ENCODE data around the gene SELENOO. TPM values are rescaled to one million over a fixed set of nuclear protein-coding genes. Genes with fewer than 3 reads are reported as not detected.

SELENOO gene
- total RNA-seq, 1 experiment from 2014 or later = 27.0 TPM

DNA sequence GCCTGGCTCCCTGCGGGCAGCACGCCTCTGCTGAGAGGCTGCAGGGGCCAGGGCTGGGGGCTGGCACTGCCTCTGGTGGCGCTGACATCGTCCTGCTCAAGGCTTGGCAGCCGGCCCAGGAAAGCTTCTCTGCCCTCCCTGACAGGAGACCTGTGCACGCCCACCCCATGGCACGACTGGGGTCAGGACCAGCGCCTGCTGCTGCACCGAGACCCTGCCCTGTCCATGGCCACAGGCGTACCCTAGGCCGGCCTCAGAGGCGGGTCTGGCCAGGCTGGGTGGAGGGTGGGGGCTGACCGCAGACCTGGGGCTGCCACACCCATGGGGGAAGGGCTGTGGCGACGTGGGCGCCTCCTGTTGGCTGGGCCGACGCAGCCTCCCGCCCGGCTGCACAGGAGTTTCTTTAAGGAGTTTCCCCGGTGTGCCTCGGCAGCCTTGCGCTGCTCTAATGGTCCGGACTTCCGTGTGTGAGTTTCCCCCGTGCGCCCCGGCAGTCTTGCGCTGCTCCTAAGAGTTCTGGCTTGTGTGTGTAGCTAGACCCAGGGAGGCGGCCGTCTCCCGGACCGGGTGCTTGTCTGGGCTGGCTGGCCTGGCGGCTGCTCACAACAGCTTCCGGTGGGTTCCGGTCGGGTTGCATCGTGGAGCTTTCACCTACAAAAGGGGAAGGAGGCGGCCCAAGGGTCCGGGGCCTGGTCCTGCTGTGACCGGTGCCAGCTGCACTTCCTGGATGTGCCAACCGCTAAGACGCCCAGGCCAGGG is 10.4 kb upstream of the SELENOO start (continued):
- no peak for TF ChIP-seq RELA (CRISPR knock-in tag; IDR thresholded peaks at IDR 0.05; ENCODE audit: borderline replicate concordance)
- TF ChIP-seq, protein P1, sequence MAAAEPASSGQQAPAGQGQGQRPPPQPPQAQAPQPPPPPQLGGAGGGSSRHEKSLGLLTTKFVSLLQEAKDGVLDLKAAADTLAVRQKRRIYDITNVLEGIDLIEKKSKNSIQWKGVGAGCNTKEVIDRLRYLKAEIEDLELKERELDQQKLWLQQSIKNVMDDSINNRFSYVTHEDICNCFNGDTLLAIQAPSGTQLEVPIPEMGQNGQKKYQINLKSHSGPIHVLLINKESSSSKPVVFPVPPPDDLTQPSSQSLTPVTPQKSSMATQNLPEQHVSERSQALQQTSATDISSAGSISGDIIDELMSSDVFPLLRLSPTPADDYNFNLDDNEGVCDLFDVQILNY (CRISPR knock-in tag; IDR thresholded peaks at IDR 0.05) = no peak
- TF ChIP-seq, protein P2, sequence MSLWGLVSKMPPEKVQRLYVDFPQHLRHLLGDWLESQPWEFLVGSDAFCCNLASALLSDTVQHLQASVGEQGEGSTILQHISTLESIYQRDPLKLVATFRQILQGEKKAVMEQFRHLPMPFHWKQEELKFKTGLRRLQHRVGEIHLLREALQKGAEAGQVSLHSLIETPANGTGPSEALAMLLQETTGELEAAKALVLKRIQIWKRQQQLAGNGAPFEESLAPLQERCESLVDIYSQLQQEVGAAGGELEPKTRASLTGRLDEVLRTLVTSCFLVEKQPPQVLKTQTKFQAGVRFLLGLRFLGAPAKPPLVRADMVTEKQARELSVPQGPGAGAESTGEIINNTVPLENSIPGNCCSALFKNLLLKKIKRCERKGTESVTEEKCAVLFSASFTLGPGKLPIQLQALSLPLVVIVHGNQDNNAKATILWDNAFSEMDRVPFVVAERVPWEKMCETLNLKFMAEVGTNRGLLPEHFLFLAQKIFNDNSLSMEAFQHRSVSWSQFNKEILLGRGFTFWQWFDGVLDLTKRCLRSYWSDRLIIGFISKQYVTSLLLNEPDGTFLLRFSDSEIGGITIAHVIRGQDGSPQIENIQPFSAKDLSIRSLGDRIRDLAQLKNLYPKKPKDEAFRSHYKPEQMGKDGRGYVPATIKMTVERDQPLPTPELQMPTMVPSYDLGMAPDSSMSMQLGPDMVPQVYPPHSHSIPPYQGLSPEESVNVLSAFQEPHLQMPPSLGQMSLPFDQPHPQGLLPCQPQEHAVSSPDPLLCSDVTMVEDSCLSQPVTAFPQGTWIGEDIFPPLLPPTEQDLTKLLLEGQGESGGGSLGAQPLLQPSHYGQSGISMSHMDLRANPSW (CRISPR knock-in tag; conservative IDR thresholded peaks at IDR 0.05; ENCODE audit: low read depth) = no peak
- TF ChIP-seq MXD4 (CRISPR knock-in tag; IDR thresholded peaks at IDR 0.05; ENCODE audit: borderline replicate concordance) = no peak
- TF ChIP-seq ZNF121 (CRISPR knock-in tag; IDR thresholded peaks at IDR 0.05) = 0 out of 2 replicates have a peak, but pooled peaks have one; percentile 30
- no peak for TF ChIP-seq SMAD3 (CRISPR knock-in tag; IDR thresholded peaks at IDR 0.05; ENCODE audit: borderline replicate concordance)
- TF ChIP-seq, protein P3, sequence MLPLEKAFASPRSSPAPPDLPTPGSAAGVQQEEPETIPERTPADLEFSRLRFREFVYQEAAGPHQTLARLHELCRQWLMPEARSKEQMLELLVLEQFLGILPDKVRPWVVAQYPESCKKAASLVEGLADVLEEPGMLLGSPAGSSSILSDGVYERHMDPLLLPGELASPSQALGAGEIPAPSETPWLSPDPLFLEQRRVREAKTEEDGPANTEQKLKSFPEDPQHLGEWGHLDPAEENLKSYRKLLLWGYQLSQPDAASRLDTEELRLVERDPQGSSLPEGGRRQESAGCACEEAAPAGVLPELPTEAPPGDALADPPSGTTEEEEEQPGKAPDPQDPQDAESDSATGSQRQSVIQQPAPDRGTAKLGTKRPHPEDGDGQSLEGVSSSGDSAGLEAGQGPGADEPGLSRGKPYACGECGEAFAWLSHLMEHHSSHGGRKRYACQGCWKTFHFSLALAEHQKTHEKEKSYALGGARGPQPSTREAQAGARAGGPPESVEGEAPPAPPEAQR (CRISPR knock-in tag; IDR thresholded peaks at IDR 0.05) = no peak
- TF ChIP-seq CREM (CRISPR knock-in tag; IDR thresholded peaks at IDR 0.05) = no peak
- TF ChIP-seq MYBL2 (CRISPR knock-in tag; IDR thresholded peaks at IDR 0.05) = no peak
- peak; percentile 66 for TF ChIP-seq SP1 (CRISPR knock-in tag; conservative IDR thresholded peaks at IDR 0.05)
- TF ChIP-seq TCF7 (CRISPR knock-in tag; IDR thresholded peaks at IDR 0.05; ENCODE audit: low read depth) = no peak

DNA sequence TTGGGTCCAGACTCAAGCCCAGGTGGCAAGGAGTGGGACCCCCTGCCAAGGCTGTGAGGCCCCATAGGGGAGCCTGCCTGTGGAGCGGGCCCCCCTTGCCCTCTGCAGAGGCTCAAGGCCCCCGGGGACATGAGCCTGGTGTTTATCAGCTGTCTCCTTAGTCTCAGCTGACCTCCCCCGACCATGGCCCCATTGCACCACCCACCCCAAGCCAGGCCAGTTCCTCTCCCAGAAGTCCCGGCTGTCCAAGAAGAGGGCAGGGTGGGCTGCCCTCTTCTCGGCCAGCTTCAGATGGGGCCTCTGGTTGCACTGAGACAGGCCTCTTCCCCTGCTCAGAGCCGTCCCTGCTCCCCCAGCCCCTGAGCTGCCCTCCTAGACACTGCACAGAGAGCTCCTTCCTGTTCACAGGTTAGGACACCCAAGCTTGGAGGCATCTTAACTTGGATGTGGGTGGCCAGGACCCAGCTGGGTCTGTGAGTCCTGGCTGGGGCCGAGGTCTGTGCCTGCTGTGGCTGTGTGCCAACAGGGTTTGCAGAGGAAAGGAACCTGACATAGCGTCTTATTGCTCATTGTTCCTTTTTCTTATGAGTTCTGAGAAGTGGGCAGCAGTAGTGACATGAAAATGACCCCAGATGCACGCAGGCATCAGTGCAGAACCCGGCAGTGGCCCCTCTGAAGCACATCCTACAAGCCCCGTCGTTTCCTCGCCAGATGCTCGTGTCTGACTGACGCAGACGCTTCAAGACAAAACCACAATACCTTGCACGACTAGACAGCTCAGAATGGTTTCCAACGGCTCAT is 9.7 kb upstream of the SELENOO start:
- TF ChIP-seq HMGA2 (CRISPR knock-in tag; IDR thresholded peaks at IDR 0.05) (no peak), ZNF416 (CRISPR knock-in tag; IDR thresholded peaks at IDR 0.05) (no peak), ZNF317 (CRISPR knock-in tag; IDR thresholded peaks at IDR 0.05; ENCODE audit: borderline replicate concordance, low read depth) (no peak)
- CTCF ChIA-PET = interaction anchor here (1.1 to 2.3 kb wide), 8 partner anchors 10 to 49 kb away, joined by 3 to 14 read pairs (median 4); no protein-coding TSS in a partner anchor
- POLR2A ChIA-PET = no interaction called here

DNA sequence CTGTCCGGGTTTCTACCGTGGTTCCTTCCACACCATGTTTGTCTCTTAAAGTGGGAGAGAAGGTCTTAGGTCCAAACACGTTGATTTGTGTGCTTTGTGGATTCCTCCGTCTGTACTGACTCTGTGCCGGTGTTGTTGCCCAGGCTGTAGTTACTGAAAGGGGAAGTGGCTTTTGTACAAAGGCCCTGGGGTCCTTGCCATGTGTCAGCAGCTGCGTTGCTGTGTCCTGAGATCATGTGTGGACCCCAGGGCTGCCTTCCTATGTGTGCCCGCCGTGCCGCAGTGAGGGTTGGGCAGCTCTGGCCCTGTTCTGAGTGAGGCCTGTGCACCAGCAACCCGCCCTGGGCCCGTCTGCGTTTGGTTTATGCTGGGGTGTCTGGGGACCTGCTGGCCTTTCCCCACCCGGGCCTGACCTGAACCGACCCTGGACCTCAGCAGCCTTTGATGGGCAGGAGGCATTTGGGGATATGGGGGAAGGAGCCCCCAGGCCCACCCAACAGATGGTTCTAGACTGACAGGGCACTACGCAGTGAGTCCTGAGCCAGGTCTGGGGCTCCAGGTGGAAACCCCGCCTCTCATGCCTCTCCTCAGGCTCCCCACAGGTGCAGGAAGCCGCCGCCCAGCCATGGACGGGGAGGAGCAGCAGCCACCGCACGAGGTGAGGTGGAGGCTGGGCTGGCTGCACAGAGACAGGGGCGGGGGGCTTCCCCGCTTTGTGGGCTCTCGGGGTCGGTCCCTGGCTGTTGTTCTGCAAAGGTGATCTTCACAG is 8.2 kb upstream of the SELENOO start:
- peak overlapping the region; percentile 60; the same call in 1 of the 2 replicates for H3K27ac Mint-ChIP-seq
- TF ChIP-seq, protein P4, sequence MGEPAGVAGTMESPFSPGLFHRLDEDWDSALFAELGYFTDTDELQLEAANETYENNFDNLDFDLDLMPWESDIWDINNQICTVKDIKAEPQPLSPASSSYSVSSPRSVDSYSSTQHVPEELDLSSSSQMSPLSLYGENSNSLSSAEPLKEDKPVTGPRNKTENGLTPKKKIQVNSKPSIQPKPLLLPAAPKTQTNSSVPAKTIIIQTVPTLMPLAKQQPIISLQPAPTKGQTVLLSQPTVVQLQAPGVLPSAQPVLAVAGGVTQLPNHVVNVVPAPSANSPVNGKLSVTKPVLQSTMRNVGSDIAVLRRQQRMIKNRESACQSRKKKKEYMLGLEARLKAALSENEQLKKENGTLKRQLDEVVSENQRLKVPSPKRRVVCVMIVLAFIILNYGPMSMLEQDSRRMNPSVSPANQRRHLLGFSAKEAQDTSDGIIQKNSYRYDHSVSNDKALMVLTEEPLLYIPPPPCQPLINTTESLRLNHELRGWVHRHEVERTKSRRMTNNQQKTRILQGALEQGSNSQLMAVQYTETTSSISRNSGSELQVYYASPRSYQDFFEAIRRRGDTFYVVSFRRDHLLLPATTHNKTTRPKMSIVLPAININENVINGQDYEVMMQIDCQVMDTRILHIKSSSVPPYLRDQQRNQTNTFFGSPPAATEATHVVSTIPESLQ (CRISPR knock-in tag; IDR thresholded peaks at IDR 0.05) = no peak
- TF ChIP-seq NR2C2 (CRISPR knock-in tag; IDR thresholded peaks at IDR 0.05) (no peak), TEAD4 (CRISPR knock-in tag; IDR thresholded peaks at IDR 0.05) (no peak), MXD4 (CRISPR knock-in tag; IDR thresholded peaks at IDR 0.05; ENCODE audit: borderline replicate concordance) (no peak), RELA (CRISPR knock-in tag; IDR thresholded peaks at IDR 0.05; ENCODE audit: borderline replicate concordance) (no peak)
- TF ChIP-seq, protein P5, sequence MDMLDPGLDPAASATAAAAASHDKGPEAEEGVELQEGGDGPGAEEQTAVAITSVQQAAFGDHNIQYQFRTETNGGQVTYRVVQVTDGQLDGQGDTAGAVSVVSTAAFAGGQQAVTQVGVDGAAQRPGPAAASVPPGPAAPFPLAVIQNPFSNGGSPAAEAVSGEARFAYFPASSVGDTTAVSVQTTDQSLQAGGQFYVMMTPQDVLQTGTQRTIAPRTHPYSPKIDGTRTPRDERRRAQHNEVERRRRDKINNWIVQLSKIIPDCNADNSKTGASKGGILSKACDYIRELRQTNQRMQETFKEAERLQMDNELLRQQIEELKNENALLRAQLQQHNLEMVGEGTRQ (CRISPR knock-in tag; IDR thresholded peaks at IDR 0.05) = no peak
- TF ChIP-seq, protein P6, sequence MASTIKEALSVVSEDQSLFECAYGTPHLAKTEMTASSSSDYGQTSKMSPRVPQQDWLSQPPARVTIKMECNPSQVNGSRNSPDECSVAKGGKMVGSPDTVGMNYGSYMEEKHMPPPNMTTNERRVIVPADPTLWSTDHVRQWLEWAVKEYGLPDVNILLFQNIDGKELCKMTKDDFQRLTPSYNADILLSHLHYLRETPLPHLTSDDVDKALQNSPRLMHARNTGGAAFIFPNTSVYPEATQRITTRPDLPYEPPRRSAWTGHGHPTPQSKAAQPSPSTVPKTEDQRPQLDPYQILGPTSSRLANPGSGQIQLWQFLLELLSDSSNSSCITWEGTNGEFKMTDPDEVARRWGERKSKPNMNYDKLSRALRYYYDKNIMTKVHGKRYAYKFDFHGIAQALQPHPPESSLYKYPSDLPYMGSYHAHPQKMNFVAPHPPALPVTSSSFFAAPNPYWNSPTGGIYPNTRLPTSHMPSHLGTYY (CRISPR knock-in tag; IDR thresholded peaks at IDR 0.05) = no peak

More for the DNA sequence above, 9.7 kb upstream of the SELENOO start:
- no peaks in the 10 kb centered on the region; the same call in 1 of the 2 replicates for H3K36me3 Mint-ChIP-seq
- DNase-seq (ENCODE audit: low spot score) (no peak), ATAC-seq (no peak)
- H3K27me3 Mint-ChIP-seq (ENCODE audit: low read depth) = no peaks in the 10 kb centered on the region
- H3K4me1 Mint-ChIP-seq = peaks cover 16% of the 10 kb centered on the region
- H3K27ac Mint-ChIP-seq = peak overlapping the region; percentile 30; the same call in 1 of the 2 replicates
- no peaks in the 10 kb centered on the region for H3K9me3 Mint-ChIP-seq
- H3K4me3 Mint-ChIP-seq = peak overlapping the region; percentile 55

More for the DNA sequence above, 8.2 kb upstream of the SELENOO start:
- H3K4me1 Mint-ChIP-seq = peaks cover 13% of the 10 kb centered on the region
- H3K36me3 Mint-ChIP-seq = no peaks in the 10 kb centered on the region; the same call in 1 of the 2 replicates
- no peak for DNase-seq (ENCODE audit: low spot score)
- H3K4me3 Mint-ChIP-seq = no peak overlapping the region
- POLR2A ChIA-PET = no interaction called here
- no peaks in the 10 kb centered on the region for H3K27me3 Mint-ChIP-seq (ENCODE audit: low read depth)
- H3K9me3 Mint-ChIP-seq = no peaks in the 10 kb centered on the region
- CTCF ChIA-PET = no interaction called here
- ATAC-seq = peak; percentile 17

Data from WTC11 (cell line).